Measurements from ENCODE around the gene PLB1.

PLB1 gene

GRCh38 chr2:28632791-28633190, 136.9 kb downstream of the PLB1 start:
- DNase-seq = no peak

GRCh38 chr2:28633204-28633603, 137.3 kb downstream of the PLB1 start:
- no peak for DNase-seq

- no peak for DNase-seq
Observed at GRCh38 chr2:28633746-28634145, 137.9 kb downstream of the PLB1 start.

DNA sequence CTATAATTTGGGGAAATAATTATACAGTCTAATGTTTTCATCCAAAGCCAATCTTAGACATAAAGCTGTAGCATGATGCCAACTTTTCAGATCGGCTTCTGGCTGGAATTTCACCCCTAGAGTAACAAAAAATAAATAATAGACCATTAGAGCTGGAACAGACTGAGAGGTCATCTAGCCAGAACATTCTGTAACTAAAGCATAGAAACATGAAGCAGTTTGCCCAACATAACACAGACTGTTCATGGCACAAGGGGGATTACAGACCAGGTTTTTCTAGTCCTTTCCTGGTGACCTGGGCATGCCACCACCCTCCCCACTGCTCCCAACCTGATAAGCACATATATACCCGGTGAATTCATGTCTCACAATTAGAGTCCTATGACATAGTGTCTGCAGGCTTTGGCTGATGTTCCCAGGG, 139.3 kb downstream of the PLB1 start:
- DNase-seq = no peak

GRCh38 chr2:28636491-28636890, 140.6 kb downstream of the PLB1 start:
- DNase-seq = no peak

GRCh38 chr2:28637066-28638047, 141.5 kb downstream of the PLB1 start:
- no peak for DNase-seq

- DNase-seq = no peak
Observed at GRCh38 chr2:28638102-28638501, 142.2 kb downstream of the PLB1 start.

GRCh38 chr2:28639092-28639691, 143.3 kb downstream of the PLB1 start:
- DNase-seq = no peak

DNA sequence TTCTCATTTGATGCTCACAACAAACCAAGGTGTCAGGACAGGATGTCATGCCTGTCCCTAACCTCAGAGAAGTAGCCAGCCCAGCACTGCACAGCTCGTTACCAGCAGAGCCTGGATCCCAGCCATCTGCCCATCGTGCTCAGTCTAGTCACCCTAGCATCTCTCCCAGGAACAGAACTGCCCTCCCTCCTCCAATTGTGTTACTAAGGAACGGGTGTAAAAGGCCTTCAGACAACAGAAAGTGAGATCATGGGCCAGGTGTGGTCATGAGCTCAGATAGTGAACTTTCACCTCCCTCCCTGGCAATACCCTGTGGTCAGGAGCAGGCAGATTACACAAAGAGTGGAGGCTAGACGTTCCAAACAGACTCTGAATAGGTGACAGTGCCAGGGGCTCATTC, 144.0 kb downstream of the PLB1 start:
- no peak for DNase-seq

DNA sequence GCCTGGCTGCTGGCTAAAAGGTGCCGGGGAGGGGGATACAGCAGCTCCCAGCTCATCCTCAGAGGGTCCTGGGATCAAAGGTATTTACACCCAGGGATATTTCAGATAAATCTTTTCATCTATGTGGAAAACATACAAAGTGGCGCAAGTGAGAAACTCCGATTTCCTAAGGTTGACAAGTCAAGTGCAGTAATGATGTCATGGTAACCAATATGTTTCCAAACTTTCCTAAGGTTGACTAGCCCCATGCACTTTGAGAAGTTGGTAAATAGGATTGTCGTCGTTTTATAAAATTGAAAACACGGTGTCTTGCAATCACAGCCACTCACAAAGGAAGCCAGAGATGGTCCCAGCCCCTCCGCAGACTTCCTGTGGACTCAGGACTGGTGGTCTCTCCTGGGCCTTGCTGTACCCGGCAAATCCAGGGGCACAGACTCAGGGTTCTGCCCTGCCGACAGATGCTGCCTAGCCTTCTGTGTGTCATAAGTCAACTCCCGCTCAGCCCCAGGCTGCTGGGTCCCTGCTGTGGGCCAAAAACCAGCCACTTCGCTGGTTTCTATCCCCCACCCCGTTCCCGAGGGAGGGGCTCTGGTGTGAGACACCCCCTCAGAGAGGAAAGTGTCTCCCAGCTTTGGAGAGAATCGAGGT, 144.5 kb downstream of the PLB1 start:
- no peak for DNase-seq

GRCh38 chr2:28640908-28641300, 145.0 kb downstream of the PLB1 start:
- DNase-seq = no peak

DNA sequence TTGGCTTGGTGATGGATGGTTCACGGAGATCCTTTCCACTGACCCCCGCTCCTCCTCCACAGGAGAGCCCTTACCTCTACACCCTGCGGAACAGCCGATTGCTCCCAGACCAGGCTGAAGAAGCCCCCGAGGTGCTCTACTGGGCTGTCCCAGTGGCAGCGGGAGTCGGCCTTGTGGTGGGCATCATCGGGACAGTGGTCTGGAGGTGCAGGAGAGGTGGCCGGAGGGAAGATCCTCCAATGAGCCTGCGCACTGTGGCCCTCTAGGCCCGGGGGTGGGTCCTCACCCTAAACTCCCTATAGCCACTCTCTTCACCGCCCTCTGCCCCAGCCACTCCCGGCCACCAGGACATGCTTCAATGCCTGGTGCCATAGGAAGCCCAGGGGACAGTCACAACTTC, 146.9 kb downstream of the PLB1 start:
- no peak for DNase-seq

- DNase-seq = no peak
Observed at GRCh38 chr2:28643327-28643726, 147.5 kb downstream of the PLB1 start.

- DNase-seq = no peak
Observed at GRCh38 chr2:28643911-28644334, 148.1 kb downstream of the PLB1 start.

DNA sequence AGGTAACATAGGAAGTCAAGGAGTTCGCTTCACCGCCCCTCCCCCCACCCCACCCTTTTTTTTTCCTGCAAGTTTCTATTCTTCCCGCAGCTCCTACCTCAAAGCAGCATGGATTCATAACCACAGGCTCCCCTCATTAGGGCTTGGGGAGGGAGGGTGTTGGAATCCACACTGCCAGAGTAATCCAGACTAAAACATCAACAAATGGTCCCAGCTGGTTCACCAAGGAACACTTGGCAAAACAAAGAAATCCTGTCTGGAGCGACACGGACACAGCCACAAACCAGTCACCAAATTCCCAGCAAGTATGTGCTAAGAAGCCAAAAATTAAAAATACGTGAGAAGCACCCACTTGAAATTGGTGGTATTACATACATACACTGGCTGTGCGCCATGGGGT, 148.9 kb downstream of the PLB1 start:
- DNase-seq = no peak

DNA sequence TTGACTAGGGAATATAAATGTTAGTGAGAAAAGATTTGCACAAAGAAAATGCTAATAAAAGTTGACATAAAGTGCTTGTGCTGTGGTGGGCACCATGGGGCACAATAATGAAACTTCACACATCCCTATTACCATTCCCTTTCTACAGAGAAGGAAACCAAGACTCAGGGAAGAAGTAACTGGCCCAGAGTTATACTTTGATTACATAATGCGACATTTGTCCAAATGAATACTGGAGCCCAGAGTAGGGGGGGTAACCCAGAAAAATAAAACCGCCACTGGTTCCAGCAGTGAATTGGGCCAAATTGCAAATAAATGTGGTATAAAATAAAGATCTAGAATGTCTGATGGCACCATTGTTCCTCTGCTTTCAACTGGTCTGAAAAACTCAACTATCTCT, 149.7 kb downstream of the PLB1 start:
- DNase-seq = no peak

GRCh38 chr2:28647682-28648081, 151.8 kb downstream of the PLB1 start:
- no peak for DNase-seq

DNA sequence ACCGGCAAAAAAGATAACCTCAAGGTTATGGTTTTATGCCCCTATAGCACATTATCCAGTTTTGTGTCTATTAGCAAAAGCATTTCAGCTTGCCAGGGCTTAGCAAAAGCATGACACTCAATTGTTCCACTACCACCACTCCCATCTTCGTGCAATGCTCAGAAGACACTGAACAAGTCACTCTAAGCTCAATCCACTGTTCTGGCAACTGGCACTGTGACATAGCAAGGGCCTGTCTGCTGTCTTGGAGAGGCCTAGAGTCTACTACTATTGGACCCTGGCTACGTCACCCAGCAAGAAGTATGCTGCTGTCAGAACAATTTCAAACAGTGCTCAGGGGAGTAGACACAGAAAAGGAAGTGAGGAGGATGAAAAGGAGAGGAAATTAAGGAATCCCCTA, 152.3 kb downstream of the PLB1 start:
- DNase-seq = no peak

GRCh38 chr2:28648671-28649395, 153.0 kb downstream of the PLB1 start:
- no peak for DNase-seq

DNA sequence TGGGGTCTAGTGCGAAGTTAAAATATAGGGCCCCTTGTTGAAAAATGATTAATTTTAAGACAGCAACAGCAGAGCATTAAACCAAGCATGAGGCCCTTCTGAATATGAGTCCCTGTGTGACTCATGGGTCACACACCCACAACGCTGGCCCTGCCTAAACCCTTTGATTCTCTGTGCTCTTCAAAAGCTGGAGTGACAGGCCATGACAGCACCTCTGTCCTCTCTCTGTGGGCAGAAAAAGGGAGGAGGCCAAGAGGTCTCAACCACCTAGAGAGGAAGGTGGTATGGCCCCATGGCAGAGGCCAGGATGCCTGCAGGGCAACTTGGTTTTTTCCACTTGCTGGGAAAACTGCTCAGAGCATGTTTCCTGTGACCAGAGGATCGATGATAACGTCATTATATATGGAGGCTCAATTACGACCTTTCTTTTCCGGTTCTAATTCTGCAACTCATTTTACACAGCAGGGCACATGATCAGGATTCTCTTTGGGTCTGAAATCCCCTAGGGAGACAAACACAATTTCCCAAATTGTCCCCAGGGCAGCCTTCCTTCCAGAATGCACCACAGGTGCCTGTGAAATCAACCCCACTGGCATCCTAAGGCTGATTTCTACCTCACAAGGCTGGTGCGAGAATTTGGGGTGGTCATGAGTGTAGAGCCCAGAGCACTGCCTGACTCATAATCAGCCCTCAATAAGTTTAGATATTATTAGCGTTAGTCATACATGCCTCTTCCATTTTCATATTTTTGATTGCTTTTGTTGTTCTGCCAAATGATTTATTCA, 153.8 kb downstream of the PLB1 start:
- DNase-seq = peak in 1 of 2 donors; percentile 21

- no peak for DNase-seq
Observed at GRCh38 chr2:28650266-28650584, 154.4 kb downstream of the PLB1 start.

- no peak for DNase-seq
Observed at GRCh38 chr2:28652217-28652616, 156.4 kb downstream of the PLB1 start.
